Gastrocnemius medialis (tissue), 4 donors: Measurements from ENCODE around the gene DCAF5. TPM values are rescaled to one million over a fixed set of nuclear protein-coding genes. Genes with fewer than 3 reads are reported as not detected.
"Not testable (repeated sequence)": the region's sequence is repeated elsewhere in the genome, so short reads cannot be mapped to it uniquely, and the experiment has no call there.

Source experiments
- ATAC-seq, 2 donors: fragments of 150-250 bp; one replicate each; pipeline ENCODE4 v1.9.1; 2016
- DNase-seq, 2 donors: peaks; one replicate each; pipeline ENCODE4 v3.0.0-alpha.2; 2019
- H3K27ac ChIP-seq, 4 donors: fragments of 200-600 bp; sonication (generic); 1 replicate in 1 of 4; 2 replicates in 3 of 4; pipeline ENCODE4 v1.5.1; 2016 to 2018; ENCODE audit warnings: mild to moderate bottlenecking in 2 of 4, moderate library complexity in 1 of 4
- H3K27me3 ChIP-seq, 3 donors: fragments of 200-600 bp; sonication (generic) in 2 of 3; 1 replicate in 1 of 3; 2 replicates in 2 of 3; pipeline versions ENCODE4 v1.5.1 to v1.6.0; 2016 to 2019; ENCODE audit warnings: mild to moderate bottlenecking in 1 of 3, moderate library complexity in 1 of 3
- H3K36me3 ChIP-seq, 2 donors: fragments of 200-600 bp; sonication (generic) in 1 of 2; one replicate each; pipeline ENCODE4 v1.5.1; 2017 to 2018
- H3K4me1 ChIP-seq, 2 donors: fragments of 200-600 bp; sonication (generic) in 1 of 2; one replicate each; pipeline ENCODE4 v1.5.1; 2016 to 2017; ENCODE audit warnings: mild to moderate bottlenecking in 2 of 2
- H3K4me3 ChIP-seq, 4 donors: fragments of 200-600 bp; sonication (generic) in 3 of 4; 1 replicate in 1 of 4; 2 replicates in 3 of 4; pipeline ENCODE4 v1.5.1; 2016 to 2019; ENCODE audit warnings: mild to moderate bottlenecking in 2 of 4
- H3K9me3 ChIP-seq, 3 donors: fragments of 200-600 bp; sonication (generic) in 2 of 3; 1 replicate in 1 of 3; 2 replicates in 2 of 3; pipeline ENCODE4 v1.5.1; 2016 to 2019
- POLR2A ChIP-seq, 2 donors: fragments of 450-650 bp; IDR thresholded peaks; one replicate each; pipeline ENCODE4 v1.6.1; 2017; ENCODE audit warnings: antibody characterized with exemption in 2 of 2, mild to moderate bottlenecking in 2 of 2, moderate library complexity in 2 of 2
- in situ Hi-C, 4 donors: fragments of 200-750 bp; cut with MboI; loops; one replicate each; pipeline versions ENCODE4 v1.15.0 to v1.8.0; 2017; ENCODE audit warnings: low sequenced_read_pairs in 4 of 4
- intact Hi-C: fragments of 100-400 bp; cut with DNase I; formaldehyde crosslinking; loops from one replicate; pipeline ENCODE4 v1.15.1; 2023; ENCODE audit warnings: low total_unique reads
- total RNA-seq, 4 donors: library from RNA; depleted of rRNA; stranded (reverse); fragments of >200 nt; gene quantifications; one replicate each; pipeline versions ENCODE4 v1.1.0 to v1.2.3, GENCODE V29; 2016
- TF ChIP-seq, protein P1 (sequence below), 5 experiments: fragments of 450-650 bp in 3 of 5; fragments of 200-600 bp in 2 of 5; sonication (generic) in 2 of 5; IDR thresholded peaks in 4 of 5; conservative IDR thresholded peaks in 1 of 5; 1 replicate in 4 of 5; 2 replicates in 1 of 5; pipeline ENCODE4 v1.5.1; 2016 to 2019; ENCODE audit warnings: antibody characterized with exemption in 5 of 5, mild to moderate bottlenecking in 3 of 5, moderate library complexity in 3 of 5

The DCAF5 gene
- total RNA-seq, 4 donors from 2014 or later, result 45.9 to 96.6 (median 66.8) TPM

GRCh38 chr14:69171569-69171968 lies 18.6 kb upstream of the DCAF5 start:
- TF ChIP-seq POLR2A (IDR thresholded peaks at IDR 0.05), result no peak
- TF ChIP-seq, protein P1, sequence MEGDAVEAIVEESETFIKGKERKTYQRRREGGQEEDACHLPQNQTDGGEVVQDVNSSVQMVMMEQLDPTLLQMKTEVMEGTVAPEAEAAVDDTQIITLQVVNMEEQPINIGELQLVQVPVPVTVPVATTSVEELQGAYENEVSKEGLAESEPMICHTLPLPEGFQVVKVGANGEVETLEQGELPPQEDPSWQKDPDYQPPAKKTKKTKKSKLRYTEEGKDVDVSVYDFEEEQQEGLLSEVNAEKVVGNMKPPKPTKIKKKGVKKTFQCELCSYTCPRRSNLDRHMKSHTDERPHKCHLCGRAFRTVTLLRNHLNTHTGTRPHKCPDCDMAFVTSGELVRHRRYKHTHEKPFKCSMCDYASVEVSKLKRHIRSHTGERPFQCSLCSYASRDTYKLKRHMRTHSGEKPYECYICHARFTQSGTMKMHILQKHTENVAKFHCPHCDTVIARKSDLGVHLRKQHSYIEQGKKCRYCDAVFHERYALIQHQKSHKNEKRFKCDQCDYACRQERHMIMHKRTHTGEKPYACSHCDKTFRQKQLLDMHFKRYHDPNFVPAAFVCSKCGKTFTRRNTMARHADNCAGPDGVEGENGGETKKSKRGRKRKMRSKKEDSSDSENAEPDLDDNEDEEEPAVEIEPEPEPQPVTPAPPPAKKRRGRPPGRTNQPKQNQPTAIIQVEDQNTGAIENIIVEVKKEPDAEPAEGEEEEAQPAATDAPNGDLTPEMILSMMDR (IDR thresholded peaks at IDR 0.05 in 4 of 5, conservative IDR thresholded peaks at IDR 0.05 in 1 of 5), result no peak
- intact Hi-C loops (no loop called here), in situ Hi-C loops (no loop called here)
- H3K4me3 ChIP-seq, result no peak overlapping the region
- H3K9me3 ChIP-seq, result no peaks in the 10 kb centered on the region
- no peak for DNase-seq
- no peak for ATAC-seq
- H3K4me1 ChIP-seq, result no peaks in the 10 kb centered on the region
- H3K36me3 ChIP-seq, result no peaks in the 10 kb centered on the region
- H3K27me3 ChIP-seq, result no peaks in the 10 kb centered on the region
- no peak overlapping the region for H3K27ac ChIP-seq

DNA sequence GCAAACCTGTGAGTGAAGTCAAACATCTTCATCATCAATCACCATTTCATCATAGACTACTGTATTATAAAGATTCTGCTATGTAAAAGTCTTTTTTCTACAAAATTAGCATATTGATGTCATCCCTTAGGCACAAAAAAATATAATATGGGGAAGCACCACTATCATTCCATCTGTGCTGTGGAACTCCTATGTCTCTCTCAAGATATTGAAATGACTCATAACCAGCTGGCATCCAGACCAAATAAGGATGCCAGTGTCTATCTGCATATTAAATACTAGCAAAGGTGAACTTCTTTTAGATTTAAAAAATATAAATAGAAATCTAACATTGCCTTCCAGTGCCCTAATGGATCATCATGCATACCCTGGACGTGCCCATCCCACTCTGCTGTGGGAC lies 17.9 kb upstream of the DCAF5 start:
- Histone ChIP-seq H3K27ac (no peak overlapping the region), H3K4me3 (no peak overlapping the region), H3K9me3 (no peaks in the 10 kb centered on the region), H3K27me3 (no peaks in the 10 kb centered on the region), H3K36me3 (no peaks in the 10 kb centered on the region), H3K4me1 (no peaks in the 10 kb centered on the region)
- ATAC-seq, result no peak
- TF ChIP-seq POLR2A (IDR thresholded peaks at IDR 0.05), result no peak
- TF ChIP-seq, protein P1 (IDR thresholded peaks at IDR 0.05 in 4 of 5, conservative IDR thresholded peaks at IDR 0.05 in 1 of 5), result no peak
- intact Hi-C loops, result no loop called here
- DNase-seq, result no peak
- in situ Hi-C loops, result no loop called here

DNA sequence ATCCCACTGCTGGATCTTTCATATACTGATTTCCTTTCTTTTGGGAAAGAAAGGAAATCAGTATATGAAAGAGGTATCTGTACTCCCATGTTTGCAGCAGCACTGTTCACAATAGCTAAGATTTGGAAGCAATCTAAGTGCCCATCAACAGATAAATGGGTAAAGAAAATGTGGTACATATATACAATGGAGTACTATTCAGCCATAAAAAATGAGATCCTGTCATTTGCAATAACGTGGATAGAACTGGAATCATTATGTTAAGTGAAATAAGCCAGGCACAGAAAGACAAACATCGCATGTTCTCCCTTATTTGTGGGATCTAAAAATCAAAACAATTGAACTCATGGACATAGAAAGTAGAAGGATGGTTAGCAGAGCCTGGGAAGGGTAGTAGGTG lies 12.9 kb upstream of the DCAF5 start:
- H3K4me1 ChIP-seq, ATAC-seq, H3K27ac ChIP-seq, intact Hi-C loops, H3K9me3 ChIP-seq, H3K4me3 ChIP-seq, in situ Hi-C loops, H3K36me3 ChIP-seq, H3K27me3 ChIP-seq, DNase-seq: not testable (repeated sequence)

- ATAC-seq (no peak), DNase-seq (no peak)
- peaks cover 0 to 4% (median 0%) of the 10 kb centered on the region in 3 donors for H3K27me3 ChIP-seq
- H3K36me3 ChIP-seq, result no peaks in the 10 kb centered on the region
- in situ Hi-C loops (no loop called here), intact Hi-C loops (no loop called here)
- H3K27ac ChIP-seq, result no peak overlapping the region
- H3K4me3 ChIP-seq, result no peak overlapping the region
- no peaks in the 10 kb centered on the region for H3K4me1 ChIP-seq
- no peak for TF ChIP-seq POLR2A (IDR thresholded peaks at IDR 0.05)
- TF ChIP-seq, protein P1 (IDR thresholded peaks at IDR 0.05 in 4 of 5, conservative IDR thresholded peaks at IDR 0.05 in 1 of 5), result no peak
- H3K9me3 ChIP-seq, result no peaks in the 10 kb centered on the region
Observed at GRCh38 chr14:69161590-69161989, 8.7 kb upstream of the DCAF5 start.

DNA sequence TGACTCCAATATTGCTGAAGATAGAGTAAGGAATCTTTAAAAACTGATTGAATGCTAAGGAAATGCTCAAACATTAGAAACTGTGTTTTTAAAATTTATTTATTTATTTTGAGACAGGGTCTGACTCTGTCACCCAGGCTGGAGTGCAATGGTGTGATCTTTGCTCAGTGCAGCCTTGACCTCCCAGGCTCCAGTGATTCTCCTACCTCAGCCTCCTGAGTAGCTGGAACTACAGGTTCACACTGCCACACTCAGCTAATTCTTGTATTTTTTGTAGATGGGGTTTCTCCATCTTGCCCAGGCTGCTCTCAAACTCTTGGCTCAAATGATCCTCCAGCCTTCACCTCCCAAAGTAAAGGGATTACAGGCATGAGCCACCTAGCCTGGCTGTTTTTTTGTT lies 3.3 kb upstream of the DCAF5 start:
- no peak for DNase-seq
- Histone ChIP-seq H3K27ac (no peak overlapping the region), H3K4me1 (peaks cover 2 to 5% of the 10 kb centered on the region in 2 donors), H3K27me3 (no peaks in the 10 kb centered on the region), H3K36me3 (no peaks in the 10 kb centered on the region), H3K9me3 (no peaks in the 10 kb centered on the region), H3K4me3 (no peak overlapping the region)
- no peak for ATAC-seq
- no peak for TF ChIP-seq POLR2A (IDR thresholded peaks at IDR 0.05)
- TF ChIP-seq, protein P1 (IDR thresholded peaks at IDR 0.05 in 4 of 5, conservative IDR thresholded peaks at IDR 0.05 in 1 of 5), result no peak
- in situ Hi-C loops, result no loop called here
- intact Hi-C loops, result no loop called here
